ENCODE results near the gene PHYKPL.
A peak's percentile ranks its signal among the peaks of the same experiment; 100 is the strongest.

Gene PHYKPL

GRCh38 chr5:178227929-178228328, 4.7 kb downstream of the PHYKPL start:
- H3K27ac Mint-ChIP-seq: no peak overlapping the region
- TF ChIP-seq CTCF (IDR thresholded peaks at IDR 0.05; ENCODE audit: unreplicated experiment in 3 of 3): no peak
- H3K36me3 Mint-ChIP-seq (ENCODE audit: low read depth): peaks cover 66% of the 10 kb centered on the region
- H3K9me3 Mint-ChIP-seq: no peaks in the 10 kb centered on the region
- H3K4me1 Mint-ChIP-seq: peaks cover 28% of the 10 kb centered on the region
- H3K27me3 Mint-ChIP-seq (ENCODE audit: low read depth): no peaks in the 10 kb centered on the region
- H3K4me3 Mint-ChIP-seq: peak overlapping the region; percentile 29 to 78 (median 47)

- H3K9me3 Mint-ChIP-seq: no peaks in the 10 kb centered on the region
- TF ChIP-seq CTCF (IDR thresholded peaks at IDR 0.05; ENCODE audit: unreplicated experiment in 3 of 3): no peak
- no peaks in the 10 kb centered on the region for H3K27me3 Mint-ChIP-seq (ENCODE audit: low read depth)
- H3K27ac Mint-ChIP-seq: no peak overlapping the region
- peaks cover 67% of the 10 kb centered on the region for H3K36me3 Mint-ChIP-seq (ENCODE audit: low read depth)
- peak overlapping the region in 2 of 3 experiments; percentile 4 to 47 for H3K4me3 Mint-ChIP-seq
- peaks cover 28% of the 10 kb centered on the region for H3K4me1 Mint-ChIP-seq
These were observed 5.4 kb downstream of the PHYKPL start for GRCh38 chr5:178227138-178227659.

- Mint-ChIP-seq H3K27me3 (ENCODE audit: low read depth) (no peaks in the 10 kb centered on the region), H3K4me1 (peaks cover 12% of the 10 kb centered on the region), H3K4me3 (no peak overlapping the region), H3K27ac (no peak overlapping the region), H3K9me3 (no peaks in the 10 kb centered on the region), H3K36me3 (ENCODE audit: low read depth) (peaks cover 71% of the 10 kb centered on the region)
- no peak for TF ChIP-seq CTCF (IDR thresholded peaks at IDR 0.05; ENCODE audit: unreplicated experiment in 3 of 3)
These were observed 7.4 kb downstream of the PHYKPL start for GRCh38 chr5:178225174-178225573.

- Mint-ChIP-seq H3K27me3 (ENCODE audit: low read depth) (no peaks in the 10 kb centered on the region), H3K4me3 (no peak overlapping the region), H3K4me1 (peaks cover 6% of the 10 kb centered on the region), H3K27ac (peak overlapping the region in 1 of 3 experiments; percentile 45), H3K36me3 (ENCODE audit: low read depth) (peaks cover 69% of the 10 kb centered on the region), H3K9me3 (no peaks in the 10 kb centered on the region)
- TF ChIP-seq CTCF (IDR thresholded peaks at IDR 0.05; ENCODE audit: unreplicated experiment in 3 of 3): no peak
These were observed 8.2 kb downstream of the PHYKPL start for GRCh38 chr5:178224403-178224802.

GRCh38 chr5:178223828-178224335, 8.7 kb downstream of the PHYKPL start:
- no peak for TF ChIP-seq CTCF (IDR thresholded peaks at IDR 0.05; ENCODE audit: unreplicated experiment in 3 of 3)
- Mint-ChIP-seq H3K4me3 (no peak overlapping the region), H3K36me3 (ENCODE audit: low read depth) (peaks cover 69% of the 10 kb centered on the region), H3K9me3 (no peaks in the 10 kb centered on the region), H3K4me1 (peaks cover 8% of the 10 kb centered on the region), H3K27ac (peak overlapping the region in 1 of 3 experiments; percentile 45), H3K27me3 (ENCODE audit: low read depth) (no peaks in the 10 kb centered on the region)

- H3K9me3 Mint-ChIP-seq: no peaks in the 10 kb centered on the region
- H3K27me3 Mint-ChIP-seq (ENCODE audit: low read depth): no peaks in the 10 kb centered on the region
- H3K27ac Mint-ChIP-seq: peak overlapping the region in 1 of 3 experiments; percentile 45
- peaks cover 13% of the 10 kb centered on the region for H3K4me1 Mint-ChIP-seq
- no peak overlapping the region for H3K4me3 Mint-ChIP-seq
- H3K36me3 Mint-ChIP-seq (ENCODE audit: low read depth): peaks cover 69% of the 10 kb centered on the region
- TF ChIP-seq CTCF (IDR thresholded peaks at IDR 0.05; ENCODE audit: unreplicated experiment in 3 of 3): no peak
These were observed 9.3 kb downstream of the PHYKPL start for GRCh38 chr5:178223196-178223773.
